ENCODE measurements around the gene VEGFC. TPM values are rescaled to one million over a fixed set of nuclear protein-coding genes. Genes with fewer than 3 reads are reported as not detected.

VEGFC gene
- total RNA-seq, 2 donors from 2014 or later: 1.3 to 3.6 TPM

DNA sequence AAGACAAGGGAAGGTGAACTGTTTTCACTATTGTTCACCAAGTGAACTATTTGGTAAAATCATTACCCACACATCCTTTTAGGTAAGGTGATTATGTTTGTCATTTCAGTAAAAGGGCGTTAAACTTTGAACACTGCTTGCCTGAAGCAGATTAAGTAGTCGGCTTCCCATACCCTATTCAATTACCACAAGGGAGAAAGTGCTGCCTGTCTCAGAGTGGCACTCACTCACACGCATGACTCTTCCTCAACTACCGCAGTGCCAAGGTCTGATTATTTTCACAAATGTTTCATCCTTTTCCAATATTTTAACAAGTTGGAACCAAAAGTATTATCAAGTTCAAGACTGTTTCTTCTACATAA lies 11.0 kb downstream of the VEGFC start:
- H3K36me3 ChIP-seq (replicated peaks in 1 of 2; ENCODE audit: insufficient read depth in 1 of 2, low read depth in 2 of 2): no peaks in the 10 kb centered on the region
- 50 to 57% methylated on average over 4 of the region's 4 CpGs for WGBS, 2 donors
- H3K27ac ChIP-seq: no peak overlapping the region
- intact Hi-C loops (cut with DNase I): no loop called here
- H3K9me3 ChIP-seq: no peaks in the 10 kb centered on the region
- no peaks in the 10 kb centered on the region for H3K27me3 ChIP-seq
- H3K4me1 ChIP-seq: no peaks in the 10 kb centered on the region
- no peak for DNase-seq
- TF ChIP-seq POLR2A (IDR thresholded peaks at IDR 0.05) (no peak), CTCF (IDR thresholded peaks at IDR 0.05) (no peak)
- no peak overlapping the region for H3K4me3 ChIP-seq
- ATAC-seq: no peak

- Histone ChIP-seq H3K4me3 (no peak overlapping the region), H3K27me3 (no peaks in the 10 kb centered on the region), H3K36me3 (replicated peaks in 1 of 2; ENCODE audit: insufficient read depth in 1 of 2, low read depth in 2 of 2) (no peaks in the 10 kb centered on the region), H3K4me1 (no peaks in the 10 kb centered on the region), H3K9me3 (no peaks in the 10 kb centered on the region), H3K27ac (no peak overlapping the region)
- intact Hi-C loops (cut with DNase I): no loop called here
- ATAC-seq (no peak), DNase-seq (no peak)
- no peak for TF ChIP-seq CTCF (IDR thresholded peaks at IDR 0.05)
- WGBS, 2 donors: 33 to 45% methylated on average over 1 of the region's 1 CpG
These were observed 11.6 kb downstream of the VEGFC start for GRCh38 chr4:176780995-176781738.

GRCh38 chr4:176779421-176779820 lies 13.3 kb downstream of the VEGFC start:
- 57 to 66% methylated on average over 4 of the region's 4 CpGs for WGBS, 2 donors
- intact Hi-C loops (cut with DNase I): no loop called here
- Histone ChIP-seq H3K4me3 (no peak overlapping the region), H3K27ac (no peak overlapping the region), H3K9me3 (no peaks in the 10 kb centered on the region), H3K36me3 (replicated peaks in 1 of 2; ENCODE audit: insufficient read depth in 1 of 2, low read depth in 2 of 2) (no peaks in the 10 kb centered on the region), H3K4me1 (no peaks in the 10 kb centered on the region), H3K27me3 (no peaks in the 10 kb centered on the region)
- TF ChIP-seq POLR2A (IDR thresholded peaks at IDR 0.05) (no peak), CTCF (IDR thresholded peaks at IDR 0.05) (no peak)
- DNase-seq (no peak), ATAC-seq (no peak)

DNA sequence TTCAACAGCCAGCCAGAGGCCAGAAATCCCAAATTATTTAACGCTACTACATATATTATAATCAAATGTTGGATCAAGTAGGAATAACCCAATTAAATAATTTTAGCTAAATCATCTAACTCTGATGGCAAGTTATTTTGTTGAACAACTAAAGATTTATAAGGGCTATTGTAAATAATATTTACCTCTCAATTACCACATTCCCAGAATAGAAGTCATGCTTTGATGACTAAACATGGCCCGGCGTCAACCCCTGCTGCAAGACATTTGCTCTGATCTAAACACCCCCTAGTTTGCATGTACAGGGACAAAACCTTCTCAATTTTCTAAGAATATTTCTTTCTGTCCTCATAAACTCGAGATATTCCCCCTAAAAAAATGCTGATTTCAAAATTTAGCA lies 14.2 kb downstream of the VEGFC start:
- 55 to 61% methylated on average over 4 of the region's 4 CpGs for WGBS, 2 donors
- TF ChIP-seq CTCF (IDR thresholded peaks at IDR 0.05): no peak
- no peak for TF ChIP-seq POLR2A (IDR thresholded peaks at IDR 0.05)
- Histone ChIP-seq H3K4me3 (no peak overlapping the region), H3K9me3 (no peaks in the 10 kb centered on the region), H3K27ac (no peak overlapping the region), H3K4me1 (no peaks in the 10 kb centered on the region), H3K27me3 (no peaks in the 10 kb centered on the region), H3K36me3 (replicated peaks in 1 of 2; ENCODE audit: insufficient read depth in 1 of 2, low read depth in 2 of 2) (no peaks in the 10 kb centered on the region)
- ATAC-seq: no peak
- no peak for DNase-seq
- intact Hi-C loops (cut with DNase I): no loop called here

GRCh38 chr4:176778063-176778462 lies 14.7 kb downstream of the VEGFC start:
- Histone ChIP-seq H3K27ac (no peak overlapping the region), H3K27me3 (no peaks in the 10 kb centered on the region), H3K36me3 (replicated peaks in 1 of 2; ENCODE audit: insufficient read depth in 1 of 2, low read depth in 2 of 2) (no peaks in the 10 kb centered on the region), H3K9me3 (no peaks in the 10 kb centered on the region), H3K4me1 (no peaks in the 10 kb centered on the region), H3K4me3 (no peak overlapping the region)
- DNase-seq (no peak), ATAC-seq (no peak)
- 19 to 25% methylated on average over 2 of the region's 2 CpGs for WGBS, 2 donors
- intact Hi-C loops (cut with DNase I): no loop called here
- TF ChIP-seq CTCF (IDR thresholded peaks at IDR 0.05) (no peak), POLR2A (IDR thresholded peaks at IDR 0.05) (no peak)
